Endothelial cell of hepatic sinusoid (primary cell): ENCODE measurements around the gene ATXN7L3.
"Not testable (repeated sequence)": the region's sequence is repeated elsewhere in the genome, so short reads cannot be mapped to it uniquely, and the experiment has no call there.

Source experiments
- in situ Hi-C: cut with HindIII; loops from 2 replicates; pipeline ENCODE4 v1.10.0; 2017; ENCODE audit warnings: low sequenced_read_pairs

ATXN7L3 gene

GRCh38 chr17:44143921-44144320 lies 55.8 kb downstream of the ATXN7L3 start:
- in situ Hi-C loops, result not testable (repeated sequence)
